ENCODE measurements around the gene CDH4.

CDH4 gene

GRCh38 chr20:61570646-61571195 is 318.7 kb downstream of the CDH4 start:
- no peak for DNase-seq

- DNase-seq: no peak
Observed at GRCh38 chr20:61571221-61571620, 319.2 kb downstream of the CDH4 start.

GRCh38 chr20:61571916-61572711 is 320.1 kb downstream of the CDH4 start:
- DNase-seq: no peak

GRCh38 chr20:61572789-61573188 is 320.7 kb downstream of the CDH4 start:
- DNase-seq: no peak

- DNase-seq: no peak
Observed at GRCh38 chr20:61573415-61574305, 321.6 kb downstream of the CDH4 start.

- no peak for DNase-seq
Observed at GRCh38 chr20:61575151-61575937, 323.3 kb downstream of the CDH4 start.

- no peak for DNase-seq
Observed at GRCh38 chr20:61576372-61576771, 324.3 kb downstream of the CDH4 start.

- no peak for DNase-seq
Observed at GRCh38 chr20:61577065-61577464, 325.0 kb downstream of the CDH4 start.

GRCh38 chr20:61579908-61580307 is 327.8 kb downstream of the CDH4 start:
- DNase-seq: no peak

- no peak for DNase-seq
Observed at GRCh38 chr20:61580958-61581824, 329.1 kb downstream of the CDH4 start.

GRCh38 chr20:61581825-61582188 is 329.7 kb downstream of the CDH4 start:
- no peak for DNase-seq

- no peak for DNase-seq
Observed at GRCh38 chr20:61582196-61582923, 330.3 kb downstream of the CDH4 start.

- DNase-seq: no peak
Observed at GRCh38 chr20:61583356-61583755, 331.3 kb downstream of the CDH4 start.

- DNase-seq: no peak
Observed at GRCh38 chr20:61584851-61585250, 332.8 kb downstream of the CDH4 start.

GRCh38 chr20:61585764-61586163 is 333.7 kb downstream of the CDH4 start:
- no peak for DNase-seq

- no peak for DNase-seq
Observed at GRCh38 chr20:61587036-61587435, 335.0 kb downstream of the CDH4 start.

- DNase-seq: no peak
Observed at GRCh38 chr20:61587681-61588289, 335.7 kb downstream of the CDH4 start.

- DNase-seq: no peak
Observed at GRCh38 chr20:61588411-61589385, 336.6 kb downstream of the CDH4 start.

- DNase-seq: no peak
Observed at GRCh38 chr20:61590236-61590635, 338.2 kb downstream of the CDH4 start.

- DNase-seq: no peak
Observed at GRCh38 chr20:61593516-61593915, 341.5 kb downstream of the CDH4 start.
